Daoy (cell line): Measurements from ENCODE around the gene PROCR. TPM values are rescaled to one million over a fixed set of nuclear protein-coding genes. Genes with fewer than 3 reads are reported as not detected.
"Not testable (repeated sequence)": the region's sequence is repeated elsewhere in the genome, so short reads cannot be mapped to it uniquely, and the experiment has no call there.

Source experiments
- DNase-seq: peaks from one replicate; pipeline ENCODE4 v3.0.0-alpha.2; 2015; ENCODE audit warnings: low read depth
- total RNA-seq: library from RNA; depleted of rRNA; stranded (reverse); fragments of >200 nt; shearing (Covaris generic); gene quantifications from 2 replicates; pipeline ENCODE4 v1.2.3, GENCODE V29; 2014; rRNA removed

The PROCR gene
- total RNA-seq, 1 experiment from 2014 or later, result 21.8 TPM

GRCh38 chr20:35193031-35193791 is 21.3 kb downstream of the PROCR start:
- DNase-seq, result not testable (repeated sequence)

GRCh38 chr20:35196313-35196712 is 24.4 kb downstream of the PROCR start:
- no peak for DNase-seq

- no peak for DNase-seq
Observed at GRCh38 chr20:35199740-35200139, 27.9 kb downstream of the PROCR start.

- no peak for DNase-seq
Observed at GRCh38 chr20:35200267-35200666, 28.4 kb downstream of the PROCR start.

GRCh38 chr20:35201467-35201866 is 29.6 kb downstream of the PROCR start:
- not testable (repeated sequence) for DNase-seq

GRCh38 chr20:35206802-35207201 is 34.9 kb downstream of the PROCR start:
- no peak for DNase-seq

- DNase-seq, result peak; percentile 68
Observed at GRCh38 chr20:35207950-35208611, 36.2 kb downstream of the PROCR start.

- DNase-seq, result peak; percentile 79
Observed at GRCh38 chr20:35215066-35215956, 43.4 kb downstream of the PROCR start.

GRCh38 chr20:35216541-35216940 is 44.7 kb downstream of the PROCR start:
- DNase-seq, result no peak

GRCh38 chr20:35223941-35224340 is 52.1 kb downstream of the PROCR start:
- no peak for DNase-seq

GRCh38 chr20:35224536-35224935 is 52.7 kb downstream of the PROCR start:
- DNase-seq, result no peak

- DNase-seq, result no peak
Observed at GRCh38 chr20:35225319-35226125, 53.6 kb downstream of the PROCR start.

GRCh38 chr20:35226126-35226883 is 54.4 kb downstream of the PROCR start, which contains the start of gene MMP24:
TSS of gene MMP24 (plus strand) at chr20:35226690. CDS start at chr20:35226739, 49 bp downstream.
- DNase-seq, result no peak

Other genes starting within 250 kb of the PROCR start
- 79.0 and 90.2 TPM in 2 replicates for gene GSS, start 216.3 kb upstream of the PROCR start, total RNA-seq
- not detected in 2 replicates for gene MYH7B, start 216.2 kb upstream of the PROCR start, total RNA-seq
- gene TRPC4AP, start 79.3 kb upstream of the PROCR start, total RNA-seq, result 20.2 and 25.7 TPM in 2 replicates
- gene EDEM2, start 24.7 kb upstream of the PROCR start, total RNA-seq, result 22.7 and 25.9 TPM in 2 replicates
- gene MMP24, start 54.6 kb downstream of the PROCR start, total RNA-seq, result 0.54 and 0.86 TPM in 2 replicates
- gene MMP24OS, start 106.0 kb downstream of the PROCR start, total RNA-seq, result 1.1 and 2.2 TPM in 2 replicates
- gene EIF6, start 112.7 kb downstream of the PROCR start, total RNA-seq, result 316 and 384 TPM in 2 replicates
- not detected in 2 replicates for gene FAM83C, start 120.4 kb downstream of the PROCR start, total RNA-seq
- gene UQCC1, start 239.9 kb downstream of the PROCR start, total RNA-seq, result 55.2 and 55.3 TPM in 2 replicates